ENCODE measurements around the gene TMEM37.

Gene TMEM37

GRCh38 chr2:119449521-119449920, 17.9 kb downstream of the TMEM37 start:
- no peak for DNase-seq (ENCODE audit: low spot score)
- CTCF ChIA-PET, result no interaction called here
- no peak for TF ChIP-seq CTCF (conservative IDR thresholded peaks at IDR 0.05; ENCODE audit: low read depth)

GRCh38 chr2:119451336-119452050, 19.8 kb downstream of the TMEM37 start:
- DNase-seq (ENCODE audit: low spot score), result no peak
- TF ChIP-seq CTCF (conservative IDR thresholded peaks at IDR 0.05; ENCODE audit: low read depth), result no peak
- no peak overlapping the region for H3K27ac ChIP-seq
- ChIA-PET POLR2A (ENCODE audit: low non-redundant PET) (no interaction called here), CTCF (no interaction called here)

More at GRCh38 chr2:119449521-119449920, 17.9 kb downstream of the TMEM37 start:
- POLR2A ChIA-PET (ENCODE audit: low non-redundant PET), result no interaction called here
- H3K27ac ChIP-seq, result no peak overlapping the region

GRCh38 chr2:119453972-119454593, 22.4 kb downstream of the TMEM37 start:
- CTCF ChIA-PET, result interaction anchor here (0.6 to 0.7 kb wide), 2 partner anchors 21 to 371 kb away, joined by 3 to 4 read pairs; no protein-coding TSS in a partner anchor
- no peak for TF ChIP-seq CTCF (conservative IDR thresholded peaks at IDR 0.05; ENCODE audit: low read depth)

GRCh38 chr2:119455066-119455718, 23.5 kb downstream of the TMEM37 start:
- no peak overlapping the region for H3K27ac ChIP-seq
- TF ChIP-seq CTCF (conservative IDR thresholded peaks at IDR 0.05; ENCODE audit: low read depth), result no peak
- ChIA-PET POLR2A (ENCODE audit: low non-redundant PET) (no interaction called here), CTCF (no interaction called here)
- no peak for DNase-seq (ENCODE audit: low spot score)

More at GRCh38 chr2:119453972-119454593, 22.4 kb downstream of the TMEM37 start:
- POLR2A ChIA-PET (ENCODE audit: low non-redundant PET), result no interaction called here
- H3K27ac ChIP-seq, result no peak overlapping the region
- DNase-seq (ENCODE audit: low spot score), result no peak

- no peak for DNase-seq (ENCODE audit: low spot score)
- no peak for TF ChIP-seq CTCF (conservative IDR thresholded peaks at IDR 0.05; ENCODE audit: low read depth)
- ChIA-PET POLR2A (ENCODE audit: low non-redundant PET) (no interaction called here), CTCF (interaction anchor here (0.6 kb wide), 1 partner anchor 16 kb away, joined by 3 read pairs; no protein-coding TSS in a partner anchor)
- no peak overlapping the region for H3K27ac ChIP-seq
Observed at GRCh38 chr2:119460076-119460475, 28.4 kb downstream of the TMEM37 start.

- H3K27ac ChIP-seq, result no peak overlapping the region
- no peak for DNase-seq (ENCODE audit: low spot score)
- no peak for TF ChIP-seq CTCF (conservative IDR thresholded peaks at IDR 0.05; ENCODE audit: low read depth)
- ChIA-PET CTCF (interaction anchor here (0.6 to 0.8 kb wide), 3 partner anchors 15 to 55 kb away, joined by 3 to 7 read pairs (median 3); no protein-coding TSS in a partner anchor), POLR2A (ENCODE audit: low non-redundant PET) (no interaction called here)
Observed at GRCh38 chr2:119461811-119462210, 30.2 kb downstream of the TMEM37 start.
